GM19452 (cell line): ENCODE data around the gene OR5K3.
A peak's percentile ranks its signal among the peaks of the same experiment; 100 is the strongest.
"Not testable (repeated sequence)": the region's sequence is repeated elsewhere in the genome, so short reads cannot be mapped to it uniquely, and the experiment has no call there.

Experiments
- ATAC-seq: cut with Tn5 transposase; IDR thresholded peaks from one replicate; pipeline ENCODE4 v1.9.1; 2021; ENCODE audit not compliant: unreplicated experiment

OR5K3 gene

GRCh38 chr3:98390366-98390765, at the start of gene OR5K3:
Gene OR5K3, plus strand, starts transcription at chr3:98390666. Its CDS starts 0 bp downstream, at chr3:98390666.
- ATAC-seq = no peak

GRCh38 chr3:98341758-98342157, 48.7 kb upstream of the OR5K3 start:
- no peak for ATAC-seq

GRCh38 chr3:98343647-98344507, 46.6 kb upstream of the OR5K3 start:
- ATAC-seq = peak; percentile 76

GRCh38 chr3:98350082-98350481, 40.4 kb upstream of the OR5K3 start:
- ATAC-seq = no peak

- no peak for ATAC-seq
These were observed 36.9 kb upstream of the OR5K3 start, which contains the start of gene OR5K4 for GRCh38 chr3:98353554-98353953. Gene OR5K4, plus strand, starts transcription at chr3:98353854. Its CDS starts 0 bp downstream, at chr3:98353854.

- ATAC-seq = no peak
These were observed 31.2 kb upstream of the OR5K3 start for GRCh38 chr3:98359250-98359649.

- ATAC-seq = peak; percentile 76
These were observed 30.3 kb upstream of the OR5K3 start for GRCh38 chr3:98359993-98360675.

GRCh38 chr3:98360681-98361080, 29.8 kb upstream of the OR5K3 start:
- ATAC-seq = no peak

GRCh38 chr3:98361289-98361688, 29.2 kb upstream of the OR5K3 start:
- no peak for ATAC-seq

- no peak for ATAC-seq
These were observed 22.8 kb upstream of the OR5K3 start for GRCh38 chr3:98367464-98368246.

GRCh38 chr3:98371186-98371585, 19.3 kb upstream of the OR5K3 start:
- ATAC-seq = no peak

- ATAC-seq = no peak
These were observed 18.6 kb upstream of the OR5K3 start for GRCh38 chr3:98371853-98372252.

- no peak for ATAC-seq
These were observed 18.0 kb upstream of the OR5K3 start for GRCh38 chr3:98372445-98372844.

- no peak for ATAC-seq
These were observed 13.8 kb upstream of the OR5K3 start for GRCh38 chr3:98376631-98377030.

GRCh38 chr3:98388147-98388546, 2.3 kb upstream of the OR5K3 start:
- ATAC-seq = no peak

- ATAC-seq = no peak
These were observed 4.6 kb downstream of the OR5K3 start for GRCh38 chr3:98395101-98395500.

GRCh38 chr3:98396482-98396881, 6.0 kb downstream of the OR5K3 start:
- ATAC-seq = not testable (repeated sequence)

- ATAC-seq = no peak
These were observed 8.0 kb downstream of the OR5K3 start for GRCh38 chr3:98398513-98398912.

GRCh38 chr3:98402507-98402906, 12.0 kb downstream of the OR5K3 start:
- no peak for ATAC-seq

- no peak for ATAC-seq
These were observed 13.5 kb downstream of the OR5K3 start for GRCh38 chr3:98404010-98404409.

GRCh38 chr3:98406034-98406433, 15.6 kb downstream of the OR5K3 start:
- no peak for ATAC-seq
